Stimulated activated naive CD8-positive, alpha-beta T cell treated with anti-CD3 and anti-CD28 coated beads, Interleukin-15, amount 100 ng/mL, for 72 hours (primary cell): Measurements from ENCODE around the gene TPST1.
A peak's percentile ranks its signal among the peaks of the same experiment; 100 is the strongest.
"Not testable (repeated sequence)": the region's sequence is repeated elsewhere in the genome, so short reads cannot be mapped to it uniquely, and the experiment has no call there.

Source experiments
- ATAC-seq: fragments of 150-1000 bp; cut with Tn5 transposase; 2 replicates; pipeline ENCODE4 v1.10.0; 2021; ENCODE audit warnings: mild to moderate bottlenecking, moderate library complexity
- DNase-seq, 2 donors: peaks; one replicate each; pipeline ENCODE4 v3.0.0; 2021 to 2022
- H3K27ac Mint-ChIP-seq, 2 donors: one replicate each; pipeline ENCODE4 v1.8.0; 2022; ENCODE audit warnings: mild to moderate bottlenecking in 2 of 2, mixed read lengths in 2 of 2, moderate library complexity in 2 of 2
- H3K27me3 Mint-ChIP-seq: one replicate; pipeline ENCODE4 v1.8.0; 2022; ENCODE audit warnings: mixed read lengths
- H3K4me1 Mint-ChIP-seq: one replicate; pipeline ENCODE4 v1.8.0; 2022; ENCODE audit warnings: mild to moderate bottlenecking, mixed read lengths
- H3K4me3 Mint-ChIP-seq, 2 donors: one replicate each; pipeline ENCODE4 v1.8.0; 2022; ENCODE audit warnings: mild to moderate bottlenecking in 2 of 2, mixed read lengths in 2 of 2, moderate library complexity in 1 of 2
- H3K9me3 Mint-ChIP-seq, 2 donors: one replicate each; pipeline ENCODE4 v1.8.0; 2022; ENCODE audit warnings: mixed read lengths in 2 of 2

Gene TPST1

DNA sequence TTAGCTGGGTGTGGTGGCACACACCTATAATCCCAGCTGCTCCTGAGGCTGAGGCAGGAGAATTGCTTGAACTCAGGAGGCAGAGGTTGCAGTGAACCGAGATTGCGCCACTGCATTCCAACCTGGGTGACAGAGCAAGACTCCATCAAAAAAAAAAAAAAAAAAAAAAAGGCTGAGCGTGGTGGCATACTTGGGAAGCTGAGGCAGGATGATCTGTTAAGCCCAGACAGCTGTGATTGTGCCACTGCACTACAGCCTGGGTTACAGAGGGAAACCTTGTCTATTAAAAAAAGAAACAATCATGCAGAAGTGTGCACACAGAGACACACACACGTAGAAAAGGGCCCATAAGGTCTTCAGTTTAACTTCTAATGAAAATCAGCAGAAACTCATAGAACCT is 150.6 kb downstream of the TPST1 start:
- H3K9me3 Mint-ChIP-seq = no peaks in the 10 kb centered on the region
- ATAC-seq (no peak), DNase-seq (no peak)
- no peak overlapping the region for H3K27ac Mint-ChIP-seq
- no peak overlapping the region for H3K4me3 Mint-ChIP-seq
- no peaks in the 10 kb centered on the region for H3K4me1 Mint-ChIP-seq
- no peaks in the 10 kb centered on the region for H3K27me3 Mint-ChIP-seq

DNA sequence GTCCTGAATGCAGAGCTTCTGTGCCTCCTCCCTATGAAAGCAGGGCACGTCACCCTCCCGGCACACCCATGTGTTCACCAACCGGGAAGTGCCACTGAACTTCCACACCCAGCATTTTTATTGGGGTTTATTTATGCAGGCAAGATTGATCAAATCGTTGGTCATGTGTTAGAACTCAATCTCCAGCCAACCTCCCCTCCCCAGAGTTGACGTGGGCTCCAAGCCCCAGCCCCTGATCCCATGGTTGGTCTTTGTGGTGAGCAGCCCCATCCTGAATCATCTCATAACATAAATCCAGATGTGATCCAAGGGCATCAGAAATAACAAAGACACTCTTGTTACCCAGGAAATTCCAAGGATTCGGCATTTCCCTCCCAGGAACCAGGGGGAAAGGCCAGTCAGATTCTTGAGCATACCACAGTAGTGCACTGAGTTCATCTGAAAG is 151.2 kb downstream of the TPST1 start:
- no peak overlapping the region for H3K4me3 Mint-ChIP-seq
- DNase-seq (no peak), ATAC-seq (no peak)
- H3K27ac Mint-ChIP-seq = no peak overlapping the region
- H3K27me3 Mint-ChIP-seq = no peaks in the 10 kb centered on the region
- H3K9me3 Mint-ChIP-seq = no peaks in the 10 kb centered on the region
- no peaks in the 10 kb centered on the region for H3K4me1 Mint-ChIP-seq

DNA sequence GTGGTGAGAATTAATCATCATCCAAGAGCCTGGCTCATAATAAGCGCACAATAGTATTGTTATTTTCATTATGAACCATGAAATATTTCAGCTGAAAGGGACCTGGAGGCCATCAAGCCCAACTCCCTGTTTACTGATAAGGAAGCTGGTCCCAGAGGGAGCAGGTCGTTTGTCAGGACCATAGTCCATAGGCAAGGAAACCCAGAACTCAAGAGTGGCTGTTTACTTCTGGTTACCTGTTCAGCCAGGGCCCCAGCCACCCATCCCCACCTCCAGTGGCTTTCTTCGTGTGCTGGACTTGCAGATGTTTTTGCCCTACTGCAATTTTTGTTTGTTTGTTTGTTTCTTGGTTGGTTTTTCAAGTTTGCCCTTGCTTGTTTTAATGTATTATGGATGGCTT is 152.0 kb downstream of the TPST1 start:
- H3K4me3 Mint-ChIP-seq = no peak overlapping the region
- DNase-seq = no peak
- peaks cover 6% of the 10 kb centered on the region for H3K4me1 Mint-ChIP-seq
- H3K27ac Mint-ChIP-seq = no peak overlapping the region
- ATAC-seq = no peak
- H3K27me3 Mint-ChIP-seq = no peaks in the 10 kb centered on the region
- no peaks in the 10 kb centered on the region for H3K9me3 Mint-ChIP-seq

DNA sequence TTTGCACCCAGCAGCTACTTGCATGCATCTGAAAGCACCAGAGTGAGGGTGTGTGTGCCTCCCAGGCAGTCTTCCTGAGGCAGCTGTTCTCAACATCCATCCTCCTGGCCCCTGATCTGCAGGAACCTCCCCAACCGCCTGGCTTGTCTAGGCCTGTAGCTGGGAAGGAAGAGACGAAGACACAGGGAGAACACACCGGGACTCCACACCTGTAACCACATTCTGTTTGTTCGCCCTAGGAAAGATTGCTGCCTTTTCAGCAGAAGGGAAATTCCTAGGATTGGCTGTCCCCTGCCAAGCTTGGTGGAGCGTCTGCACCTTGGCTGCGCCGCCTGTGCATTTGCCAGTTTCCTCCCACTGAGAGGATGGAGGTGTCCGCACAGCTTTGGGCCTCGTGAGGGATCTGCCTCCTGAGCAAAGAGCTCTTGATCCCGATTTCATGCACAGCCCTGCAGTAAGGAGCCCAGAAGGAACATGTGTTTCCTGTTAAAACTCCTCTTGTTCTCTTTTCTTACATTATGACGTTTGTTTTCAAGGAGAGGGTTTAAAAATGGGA is 154.6 kb downstream of the TPST1 start:
- no peaks in the 10 kb centered on the region for H3K9me3 Mint-ChIP-seq
- ATAC-seq (no peak), DNase-seq (no peak)
- H3K4me1 Mint-ChIP-seq = peaks cover 6% of the 10 kb centered on the region
- H3K27me3 Mint-ChIP-seq = no peaks in the 10 kb centered on the region
- no peak overlapping the region for H3K27ac Mint-ChIP-seq
- H3K4me3 Mint-ChIP-seq = no peak overlapping the region

DNA sequence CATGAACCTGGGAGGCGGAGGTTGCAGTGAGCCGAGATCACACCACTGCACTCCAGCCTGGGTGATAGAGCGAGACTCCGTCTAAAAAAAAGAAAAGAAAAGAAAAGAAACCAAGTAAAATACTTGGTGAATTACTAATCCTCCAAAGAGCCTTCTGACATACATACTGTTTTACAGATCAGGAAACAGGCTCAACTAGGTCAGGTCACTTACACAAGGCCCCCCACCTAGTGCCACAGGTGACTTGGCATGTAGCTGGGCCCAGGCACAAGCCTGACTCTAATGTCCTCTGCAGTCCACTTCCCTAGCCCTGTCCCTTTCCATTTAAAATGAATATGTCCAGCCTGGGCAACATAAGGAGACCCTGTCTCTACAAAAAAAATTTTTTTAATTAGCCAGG is 157.0 kb downstream of the TPST1 start:
- no peak overlapping the region for H3K27ac Mint-ChIP-seq
- no peaks in the 10 kb centered on the region for H3K9me3 Mint-ChIP-seq
- H3K4me3 Mint-ChIP-seq = no peak overlapping the region
- ATAC-seq = no peak
- DNase-seq = no peak
- no peaks in the 10 kb centered on the region for H3K27me3 Mint-ChIP-seq
- peaks cover 6% of the 10 kb centered on the region for H3K4me1 Mint-ChIP-seq

DNA sequence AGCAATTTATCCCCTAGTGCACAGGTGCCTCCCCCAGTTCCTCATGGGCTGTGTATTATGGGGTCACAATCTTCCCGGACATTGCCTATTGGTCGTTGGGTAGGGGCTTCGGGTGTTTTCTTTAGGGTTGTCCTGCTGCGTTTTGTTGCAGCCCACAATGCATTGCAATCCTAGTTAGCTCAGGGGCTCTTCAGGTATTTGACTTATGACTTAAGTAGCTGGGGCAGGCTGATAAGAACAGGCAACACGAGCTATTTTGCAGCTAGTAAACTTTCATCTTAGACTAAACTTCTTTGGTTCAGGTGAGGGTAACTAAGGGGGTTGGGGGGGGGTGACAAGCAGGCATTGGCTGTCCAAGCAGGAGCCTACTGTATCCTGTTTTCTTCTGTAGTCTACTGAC is 158.5 kb downstream of the TPST1 start:
- H3K9me3 Mint-ChIP-seq = no peaks in the 10 kb centered on the region
- DNase-seq (no peak), ATAC-seq (no peak)
- no peak overlapping the region for H3K27ac Mint-ChIP-seq
- H3K4me1 Mint-ChIP-seq = peaks cover 6% of the 10 kb centered on the region
- no peaks in the 10 kb centered on the region for H3K27me3 Mint-ChIP-seq
- H3K4me3 Mint-ChIP-seq = no peak overlapping the region

DNA sequence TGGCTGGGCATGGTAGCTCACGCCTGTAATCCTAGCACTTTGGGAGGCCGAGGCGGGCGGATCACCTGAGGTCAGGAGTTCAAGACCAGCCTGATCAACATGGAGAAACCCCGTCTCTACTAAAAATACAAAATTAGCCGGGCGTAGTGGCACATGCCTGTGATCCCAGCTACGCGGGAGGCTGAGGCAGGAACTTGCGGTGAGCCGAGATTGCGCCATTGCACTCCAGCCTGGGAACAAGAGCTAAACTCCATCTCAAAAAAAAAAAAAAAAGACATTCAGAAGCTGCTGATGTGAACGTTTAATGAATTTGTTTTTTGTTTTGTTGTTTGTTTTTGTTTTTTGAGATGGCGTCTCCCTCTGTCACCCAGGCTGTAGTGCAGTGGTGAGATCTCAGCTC is 159.9 kb downstream of the TPST1 start:
- not testable (repeated sequence) for DNase-seq, H3K27me3 Mint-ChIP-seq, H3K27ac Mint-ChIP-seq, H3K4me3 Mint-ChIP-seq, H3K9me3 Mint-ChIP-seq, H3K4me1 Mint-ChIP-seq, ATAC-seq

DNA sequence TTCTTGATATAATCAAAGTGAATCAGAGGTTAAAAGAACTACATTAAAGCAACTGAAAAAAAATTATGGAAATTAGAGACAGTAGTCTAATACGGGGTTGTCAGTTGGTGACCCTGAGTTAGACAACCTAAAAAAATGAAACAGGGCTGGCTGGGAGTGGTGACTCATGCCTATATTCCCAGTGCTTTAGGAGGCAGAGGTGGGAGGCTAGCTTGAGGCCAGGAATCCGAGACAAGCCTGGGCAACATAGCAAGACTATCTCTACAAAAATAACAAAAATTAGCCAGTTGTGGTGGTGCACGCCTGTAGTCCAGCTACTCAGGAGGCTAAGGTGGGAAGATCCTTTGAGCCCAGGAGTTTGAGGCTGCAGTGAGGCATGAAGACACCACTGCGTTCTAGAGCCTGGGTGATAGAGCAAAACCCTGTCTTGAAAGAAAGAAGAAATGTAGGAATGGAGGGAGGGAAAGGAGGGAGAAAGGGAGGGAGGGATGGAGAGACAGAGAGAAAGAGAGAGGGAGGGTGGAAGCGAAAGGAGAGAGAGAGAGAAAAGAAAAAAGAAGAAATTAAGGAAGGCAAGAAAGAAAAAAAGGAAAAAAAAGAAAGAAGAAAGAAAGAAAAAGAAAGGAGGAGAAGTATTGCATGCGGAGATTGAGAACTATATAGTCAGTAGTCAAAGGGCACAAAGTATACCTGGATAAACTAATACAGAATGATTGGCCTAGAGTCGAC is 166.1 kb downstream of the TPST1 start:
- H3K27me3 Mint-ChIP-seq = no peaks in the 10 kb centered on the region
- no peak overlapping the region for H3K4me3 Mint-ChIP-seq
- H3K27ac Mint-ChIP-seq = no peak overlapping the region
- no peak for ATAC-seq
- H3K4me1 Mint-ChIP-seq = peaks cover 9% of the 10 kb centered on the region
- H3K9me3 Mint-ChIP-seq = no peaks in the 10 kb centered on the region
- no peak for DNase-seq

DNA sequence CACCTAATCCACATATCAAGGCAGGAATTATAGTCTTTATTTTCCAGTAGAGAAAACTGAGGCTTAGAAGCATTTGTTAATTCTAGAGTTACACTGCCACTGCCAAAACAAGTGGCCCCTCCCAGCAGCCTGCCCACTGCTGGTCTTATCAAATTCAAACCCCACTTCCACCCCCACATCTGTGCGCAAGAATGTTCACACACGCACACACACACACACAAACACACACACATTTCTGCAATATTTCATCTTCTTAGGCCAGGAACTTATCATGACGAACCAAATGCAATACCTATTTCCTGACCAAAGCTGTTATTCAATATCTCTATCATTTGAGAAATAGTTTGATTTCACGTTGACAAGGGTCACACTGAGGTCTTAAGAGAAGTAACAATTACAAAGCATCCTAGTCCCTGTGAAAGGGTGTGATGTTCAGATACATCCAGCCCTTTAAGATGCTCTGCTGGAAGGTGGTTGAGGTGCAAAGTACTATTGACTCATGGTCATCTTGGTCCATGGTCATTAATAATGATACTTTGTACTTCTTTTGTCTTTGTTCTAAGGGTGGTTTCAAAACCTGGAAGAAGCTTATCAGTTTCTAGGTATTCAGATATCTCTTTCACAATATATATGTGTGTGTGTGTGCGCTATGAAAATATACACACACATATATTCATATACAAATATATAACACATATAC is 169.2 kb downstream of the TPST1 start:
- ATAC-seq, H3K27me3 Mint-ChIP-seq, DNase-seq, H3K27ac Mint-ChIP-seq, H3K4me3 Mint-ChIP-seq, H3K4me1 Mint-ChIP-seq: not testable (repeated sequence)
- peaks cover 3 to 11% of the 10 kb centered on the region in 2 donors for H3K9me3 Mint-ChIP-seq

DNA sequence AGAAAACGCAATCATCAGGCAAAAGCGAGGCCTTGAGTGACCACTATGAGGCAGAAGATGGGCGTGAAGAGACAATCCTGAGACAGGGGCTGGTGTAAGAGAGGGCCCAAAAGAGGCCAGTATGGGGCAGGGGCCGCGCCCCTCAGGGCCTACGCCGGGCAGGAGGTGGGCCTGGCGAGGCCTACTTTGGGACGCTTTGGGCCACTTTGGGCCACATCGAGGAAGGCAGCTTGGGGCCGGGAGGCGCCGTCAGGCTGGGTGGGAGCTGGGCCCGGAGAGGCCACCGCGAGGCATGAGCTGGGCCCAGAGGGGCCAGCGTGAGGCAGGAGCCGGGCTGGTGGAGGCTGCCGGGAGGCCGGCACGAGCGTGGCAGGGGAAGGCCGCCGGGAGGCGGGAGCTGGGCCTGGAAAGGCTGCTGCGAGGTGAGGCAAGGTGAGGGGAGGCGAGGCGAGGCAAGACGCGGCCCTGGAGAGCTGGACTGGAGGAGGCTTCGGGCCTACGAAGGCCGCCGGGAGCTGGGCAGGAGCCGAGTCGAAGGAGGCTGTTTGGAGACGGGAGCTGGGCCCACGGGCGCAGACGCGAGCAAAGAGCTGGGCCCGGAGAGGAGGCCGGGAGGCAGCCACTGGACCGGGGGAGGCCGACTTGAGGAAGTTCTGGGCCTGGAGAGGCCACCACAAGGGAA is 171.3 kb downstream of the TPST1 start:
- no peaks in the 10 kb centered on the region for H3K27me3 Mint-ChIP-seq
- DNase-seq (no peak), ATAC-seq (no peak)
- H3K27ac Mint-ChIP-seq = peak overlapping the region; percentile 35 to 67
- H3K9me3 Mint-ChIP-seq = peaks cover 5 to 20% of the 10 kb centered on the region in 2 donors
- peaks cover 10% of the 10 kb centered on the region for H3K4me1 Mint-ChIP-seq
- H3K4me3 Mint-ChIP-seq = no peak overlapping the region

DNA sequence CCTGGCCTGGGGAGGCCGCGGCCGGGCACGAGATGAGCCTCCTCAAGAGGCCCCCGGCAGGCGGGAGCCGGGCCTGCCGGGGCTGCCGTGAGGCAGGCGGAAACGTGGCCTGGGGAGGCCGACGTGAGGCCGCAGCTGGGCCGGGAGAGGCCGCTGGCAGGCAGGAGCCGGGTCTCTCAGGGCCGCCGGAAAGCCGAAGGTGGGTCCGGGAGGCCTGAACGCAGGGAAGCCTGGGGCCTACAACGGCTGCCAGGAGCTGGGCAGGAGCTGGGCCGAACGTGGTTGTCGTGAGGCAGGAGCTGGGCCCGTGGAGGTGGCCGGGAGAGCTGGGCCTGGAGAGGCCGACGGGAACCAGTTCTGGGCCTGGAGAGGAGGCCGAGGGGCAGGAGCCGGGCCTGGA is 171.9 kb downstream of the TPST1 start:
- no peaks in the 10 kb centered on the region for H3K27me3 Mint-ChIP-seq

DNA sequence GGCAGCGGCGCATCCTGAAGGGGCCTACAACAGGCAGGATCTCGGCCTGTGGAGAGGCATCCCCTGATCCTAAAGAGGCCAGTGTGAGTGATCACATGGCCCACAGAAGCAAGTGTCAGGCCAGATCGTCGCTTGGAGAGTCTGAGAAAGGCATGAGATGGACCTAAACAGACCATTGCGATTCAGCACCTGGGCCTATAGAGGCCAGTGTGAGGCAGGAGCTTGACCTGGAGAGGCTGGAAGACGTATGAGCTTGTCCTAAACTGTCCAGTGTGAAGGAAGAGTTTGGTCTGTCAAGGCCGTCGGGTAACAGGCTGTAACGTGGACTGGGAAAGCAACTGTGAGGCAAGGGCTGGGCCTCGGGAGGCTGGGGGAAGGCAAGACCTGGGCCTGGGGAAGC is 172.6 kb downstream of the TPST1 start:
- Mint-ChIP-seq H3K27me3 (no peaks in the 10 kb centered on the region), H3K4me3 (no peak overlapping the region), H3K9me3 (peaks cover 5 to 20% of the 10 kb centered on the region in 2 donors), H3K27ac (no peak overlapping the region), H3K4me1 (peaks cover 10% of the 10 kb centered on the region)
- no peak for ATAC-seq
- DNase-seq = no peak

More for the DNA sequence above, 171.9 kb downstream of the TPST1 start:
- H3K4me3 Mint-ChIP-seq = no peak overlapping the region
- ATAC-seq (no peak), DNase-seq (no peak)
- H3K27ac Mint-ChIP-seq = no peak overlapping the region
- H3K9me3 Mint-ChIP-seq = peaks cover 5 to 20% of the 10 kb centered on the region in 2 donors
- peaks cover 10% of the 10 kb centered on the region for H3K4me1 Mint-ChIP-seq

DNA sequence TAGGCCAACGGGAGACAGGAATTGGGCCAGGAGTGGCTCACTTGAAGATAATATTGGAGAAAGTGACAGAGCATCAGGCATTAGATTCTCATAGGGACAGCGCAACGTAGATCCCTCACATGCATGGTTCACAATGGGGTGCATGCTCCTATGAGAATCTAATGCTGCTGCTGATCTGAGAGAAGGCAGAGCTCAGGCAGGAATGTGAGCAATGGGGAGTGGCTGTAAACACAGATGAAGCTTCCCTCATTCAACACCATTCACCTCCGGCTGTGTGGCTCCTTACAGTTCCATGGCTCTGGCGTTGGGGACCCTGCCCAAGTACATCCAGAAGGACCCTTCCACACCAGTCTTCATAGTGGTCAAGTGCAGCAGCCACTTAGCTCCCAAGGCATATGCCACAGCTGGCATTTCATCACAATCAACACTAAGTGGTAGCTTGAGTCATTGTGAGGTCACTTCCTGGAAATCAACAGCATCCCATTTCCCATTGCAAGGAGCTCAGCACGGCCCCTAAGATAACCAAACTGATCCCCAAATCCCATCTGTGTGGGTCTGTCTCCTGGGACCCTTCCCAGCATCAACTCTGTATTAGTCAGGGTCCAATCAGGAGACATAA is 174.5 kb downstream of the TPST1 start:
- no peak for ATAC-seq
- H3K4me1 Mint-ChIP-seq = peaks cover 10% of the 10 kb centered on the region
- H3K9me3 Mint-ChIP-seq = peaks cover 5 to 20% of the 10 kb centered on the region in 2 donors
- H3K4me3 Mint-ChIP-seq = no peak overlapping the region
- DNase-seq = no peak
- no peaks in the 10 kb centered on the region for H3K27me3 Mint-ChIP-seq
- H3K27ac Mint-ChIP-seq = peak overlapping the region in 1 of 2 donors; percentile 57

DNA sequence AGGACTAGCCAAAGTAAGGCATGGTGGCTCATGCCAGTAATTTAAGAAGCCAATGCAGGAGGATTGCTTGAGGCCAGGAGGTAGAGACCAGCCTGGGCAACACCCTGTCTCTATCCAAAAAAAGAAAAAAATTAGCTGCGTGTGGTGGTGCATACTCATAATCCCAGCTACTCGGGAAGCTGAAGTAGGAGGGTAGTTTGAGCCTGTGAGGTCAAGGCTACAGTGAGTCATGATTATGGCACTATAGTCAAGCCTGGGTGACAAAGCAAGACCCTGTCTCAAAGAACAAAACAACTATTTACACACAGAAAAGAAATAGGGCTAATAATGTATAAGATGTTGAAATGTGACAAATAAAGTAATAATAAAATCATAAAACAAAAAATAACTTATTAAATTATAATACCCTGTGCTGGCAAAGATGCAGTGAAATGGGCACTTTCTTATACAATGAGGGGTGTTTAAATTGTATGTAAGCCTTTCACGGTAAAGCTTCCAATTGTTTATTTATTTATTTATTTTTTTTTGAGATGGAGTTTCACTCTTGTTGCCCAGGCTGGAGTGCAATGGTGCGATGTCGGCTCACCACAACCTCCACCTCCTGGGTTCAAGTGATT is 175.2 kb downstream of the TPST1 start:
- no peak for DNase-seq
- Mint-ChIP-seq H3K4me1 (peaks cover 10% of the 10 kb centered on the region), H3K4me3 (no peak overlapping the region), H3K9me3 (peaks cover 5 to 20% of the 10 kb centered on the region in 2 donors), H3K27me3 (no peaks in the 10 kb centered on the region), H3K27ac (peak overlapping the region in 1 of 2 donors; percentile 71)
- ATAC-seq = no peak
